ENCODE measurements around the gene CHRNB1.

DNA sequence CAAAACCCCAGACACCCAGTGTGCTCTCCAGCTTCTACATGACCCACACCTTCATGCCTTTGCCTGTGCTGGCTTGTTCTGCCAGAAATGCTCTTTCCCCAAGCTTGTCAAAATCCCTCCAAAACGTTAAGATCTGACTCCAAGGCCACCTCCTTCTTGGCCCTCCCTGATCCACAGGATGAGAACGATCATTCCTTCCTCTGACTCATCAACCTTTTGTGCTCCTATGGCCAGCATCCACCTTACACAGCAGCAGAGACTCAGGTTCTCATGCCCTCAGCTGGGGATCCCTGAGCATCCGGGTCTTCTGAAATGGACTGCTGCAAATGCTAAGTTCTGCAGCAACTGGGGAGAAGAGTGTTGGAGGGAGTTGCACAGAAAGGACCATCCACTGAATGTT lies 31.6 kb downstream of the CHRNB1 start:
- TF ChIP-seq RFX5 (IDR thresholded peaks at IDR 0.05; ENCODE audit: low read depth, low read length) (no peak), PML (IDR thresholded peaks at IDR 0.05; ENCODE audit: low read length) (no peak), CTCF (IDR thresholded peaks at IDR 0.05 in 2 of 3, conservative IDR thresholded peaks at IDR 0.05 in 1 of 3; ENCODE audit: control insufficient read depth in 2 of 3, extremely low read depth in 1 of 3, insufficient read depth in 1 of 3, low read depth in 3 of 3, low read length in 3 of 3) (no peak)
- TF ChIP-seq, protein P1, sequence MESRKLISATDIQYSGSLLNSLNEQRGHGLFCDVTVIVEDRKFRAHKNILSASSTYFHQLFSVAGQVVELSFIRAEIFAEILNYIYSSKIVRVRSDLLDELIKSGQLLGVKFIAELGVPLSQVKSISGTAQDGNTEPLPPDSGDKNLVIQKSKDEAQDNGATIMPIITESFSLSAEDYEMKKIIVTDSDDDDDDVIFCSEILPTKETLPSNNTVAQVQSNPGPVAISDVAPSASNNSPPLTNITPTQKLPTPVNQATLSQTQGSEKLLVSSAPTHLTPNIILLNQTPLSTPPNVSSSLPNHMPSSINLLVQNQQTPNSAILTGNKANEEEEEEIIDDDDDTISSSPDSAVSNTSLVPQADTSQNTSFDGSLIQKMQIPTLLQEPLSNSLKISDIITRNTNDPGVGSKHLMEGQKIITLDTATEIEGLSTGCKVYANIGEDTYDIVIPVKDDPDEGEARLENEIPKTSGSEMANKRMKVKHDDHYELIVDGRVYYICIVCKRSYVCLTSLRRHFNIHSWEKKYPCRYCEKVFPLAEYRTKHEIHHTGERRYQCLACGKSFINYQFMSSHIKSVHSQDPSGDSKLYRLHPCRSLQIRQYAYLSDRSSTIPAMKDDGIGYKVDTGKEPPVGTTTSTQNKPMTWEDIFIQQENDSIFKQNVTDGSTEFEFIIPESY (IDR thresholded peaks at IDR 0.05) = no peak

Data from GM12878 (cell line).